Panc1 (cell line): ENCODE data around the gene ALG1.
"Not testable (repeated sequence)": the region's sequence is repeated elsewhere in the genome, so short reads cannot be mapped to it uniquely, and the experiment has no call there.

Source experiments
- TCF7L2 ChIP-seq: IDR thresholded peaks from 2 replicates; pipeline ENCODE4 v1.6.1; 2011; ENCODE audit warnings: mild to moderate bottlenecking, low read depth, low read length, inconsistent platforms
- TF ChIP-seq, protein P1 (sequence below): fragments of 450-650 bp; IDR thresholded peaks from 2 replicates; pipeline ENCODE4 v1.5.1; 2017; ENCODE audit warnings: mild to moderate bottlenecking

DNA sequence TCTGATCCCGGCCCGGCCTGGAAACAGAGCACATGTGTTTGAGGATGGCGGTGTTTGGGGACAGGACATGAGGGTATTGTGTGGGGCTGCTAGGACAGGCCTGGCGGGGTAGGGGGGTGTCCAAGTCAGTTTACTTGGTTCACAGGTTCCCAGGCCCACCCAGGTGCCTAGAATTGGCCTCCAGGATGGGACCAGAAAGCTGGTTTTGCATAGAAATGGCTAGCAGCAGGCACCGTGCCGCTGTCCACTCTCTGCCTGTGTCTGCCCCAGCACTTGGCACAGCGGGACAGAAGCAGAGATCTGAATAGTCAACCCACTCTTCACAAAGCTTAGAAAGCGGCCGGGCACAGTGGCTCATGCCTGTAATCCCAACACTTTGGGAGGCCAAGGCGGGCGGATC lies 14.1 kb downstream of the ALG1 start:
- TF ChIP-seq, protein P1, sequence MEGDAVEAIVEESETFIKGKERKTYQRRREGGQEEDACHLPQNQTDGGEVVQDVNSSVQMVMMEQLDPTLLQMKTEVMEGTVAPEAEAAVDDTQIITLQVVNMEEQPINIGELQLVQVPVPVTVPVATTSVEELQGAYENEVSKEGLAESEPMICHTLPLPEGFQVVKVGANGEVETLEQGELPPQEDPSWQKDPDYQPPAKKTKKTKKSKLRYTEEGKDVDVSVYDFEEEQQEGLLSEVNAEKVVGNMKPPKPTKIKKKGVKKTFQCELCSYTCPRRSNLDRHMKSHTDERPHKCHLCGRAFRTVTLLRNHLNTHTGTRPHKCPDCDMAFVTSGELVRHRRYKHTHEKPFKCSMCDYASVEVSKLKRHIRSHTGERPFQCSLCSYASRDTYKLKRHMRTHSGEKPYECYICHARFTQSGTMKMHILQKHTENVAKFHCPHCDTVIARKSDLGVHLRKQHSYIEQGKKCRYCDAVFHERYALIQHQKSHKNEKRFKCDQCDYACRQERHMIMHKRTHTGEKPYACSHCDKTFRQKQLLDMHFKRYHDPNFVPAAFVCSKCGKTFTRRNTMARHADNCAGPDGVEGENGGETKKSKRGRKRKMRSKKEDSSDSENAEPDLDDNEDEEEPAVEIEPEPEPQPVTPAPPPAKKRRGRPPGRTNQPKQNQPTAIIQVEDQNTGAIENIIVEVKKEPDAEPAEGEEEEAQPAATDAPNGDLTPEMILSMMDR = not testable (repeated sequence)
- TF ChIP-seq TCF7L2 = not testable (repeated sequence)
